GM12865 (cell line): Measurements from ENCODE around the gene HSD17B7.

Experiments
- DNase-seq: peaks from one replicate; pipeline ENCODE4 v3.0.0; 2010; ENCODE audit warnings: low read depth
- H3K4me3 ChIP-seq: 2 replicates; pipeline ENCODE4 v1.5.1; 2011; ENCODE audit warnings: mild to moderate bottlenecking, low read depth, low read length, control low read depth
- TF ChIP-seq, protein P1 (sequence below): IDR thresholded peaks from 2 replicates; pipeline ENCODE4 v1.5.1; 2011; ENCODE audit warnings: low read length, control low read depth, low read depth, inconsistent platforms; ENCODE audit not compliant: insufficient read depth; ENCODE audit errors: missing control alignments

The HSD17B7 gene

DNA sequence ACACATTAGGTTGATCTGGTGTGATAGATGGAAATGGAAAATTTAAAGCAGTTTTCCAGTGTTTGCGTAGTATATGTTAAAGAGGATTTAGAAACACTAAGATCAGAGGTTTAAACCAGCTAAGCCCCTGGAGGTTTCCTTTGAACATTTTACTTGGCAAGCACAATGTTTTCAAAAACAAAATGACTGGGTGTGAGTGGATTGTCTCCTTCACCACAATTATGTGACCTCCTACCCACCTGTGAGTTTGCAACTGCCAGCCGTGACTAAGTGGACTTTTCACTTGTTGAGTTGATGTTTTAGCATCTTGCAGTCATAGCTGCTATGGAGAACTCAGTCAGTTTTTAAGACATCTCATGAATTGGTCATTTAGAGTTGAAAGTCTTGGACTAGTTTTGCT is 65.8 kb downstream of the HSD17B7 start:
- DNase-seq: no peak
- no peak overlapping the region for H3K4me3 ChIP-seq
- TF ChIP-seq, protein P1, sequence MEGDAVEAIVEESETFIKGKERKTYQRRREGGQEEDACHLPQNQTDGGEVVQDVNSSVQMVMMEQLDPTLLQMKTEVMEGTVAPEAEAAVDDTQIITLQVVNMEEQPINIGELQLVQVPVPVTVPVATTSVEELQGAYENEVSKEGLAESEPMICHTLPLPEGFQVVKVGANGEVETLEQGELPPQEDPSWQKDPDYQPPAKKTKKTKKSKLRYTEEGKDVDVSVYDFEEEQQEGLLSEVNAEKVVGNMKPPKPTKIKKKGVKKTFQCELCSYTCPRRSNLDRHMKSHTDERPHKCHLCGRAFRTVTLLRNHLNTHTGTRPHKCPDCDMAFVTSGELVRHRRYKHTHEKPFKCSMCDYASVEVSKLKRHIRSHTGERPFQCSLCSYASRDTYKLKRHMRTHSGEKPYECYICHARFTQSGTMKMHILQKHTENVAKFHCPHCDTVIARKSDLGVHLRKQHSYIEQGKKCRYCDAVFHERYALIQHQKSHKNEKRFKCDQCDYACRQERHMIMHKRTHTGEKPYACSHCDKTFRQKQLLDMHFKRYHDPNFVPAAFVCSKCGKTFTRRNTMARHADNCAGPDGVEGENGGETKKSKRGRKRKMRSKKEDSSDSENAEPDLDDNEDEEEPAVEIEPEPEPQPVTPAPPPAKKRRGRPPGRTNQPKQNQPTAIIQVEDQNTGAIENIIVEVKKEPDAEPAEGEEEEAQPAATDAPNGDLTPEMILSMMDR: no peak

DNA sequence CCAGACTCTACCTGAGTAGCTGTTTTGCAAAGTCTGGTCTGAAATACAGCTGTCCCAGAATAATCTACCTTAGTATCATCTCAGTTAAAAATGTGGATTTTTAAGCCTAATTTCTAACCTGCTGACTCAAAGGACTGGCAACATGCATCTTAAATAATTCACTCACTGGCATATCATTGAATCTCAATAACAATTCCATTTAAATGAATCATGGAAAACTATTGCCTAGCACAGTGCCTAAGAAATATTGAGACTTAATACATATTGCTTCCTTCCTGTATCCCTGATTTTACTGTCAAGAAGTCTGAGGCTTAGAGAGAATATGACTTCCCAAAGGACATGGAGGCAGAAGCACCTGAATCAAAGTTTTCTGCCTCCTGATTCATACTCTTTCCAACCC is 67.3 kb downstream of the HSD17B7 start:
- H3K4me3 ChIP-seq: no peak overlapping the region
- TF ChIP-seq, protein P1: no peak
- no peak for DNase-seq

DNA sequence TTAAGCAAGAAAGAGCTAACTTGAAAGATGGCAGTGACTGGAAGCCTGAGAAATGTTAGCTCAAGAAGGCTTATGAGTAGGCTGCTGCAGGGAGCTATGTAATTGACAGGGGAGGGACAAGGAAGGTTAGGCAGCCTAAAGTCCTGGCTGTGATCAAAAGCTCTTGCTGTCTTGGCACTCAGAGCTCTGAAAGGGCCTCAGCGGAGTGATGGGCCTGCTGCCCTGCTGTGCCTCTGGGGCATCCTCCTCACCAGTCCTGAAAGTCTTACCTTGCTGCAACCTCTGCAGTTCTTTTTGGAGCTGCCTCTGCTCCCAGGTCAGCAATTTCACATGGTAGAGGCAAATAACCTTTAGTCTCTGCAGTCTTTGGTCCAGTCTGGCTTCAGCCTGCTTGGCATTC is 68.7 kb downstream of the HSD17B7 start:
- TF ChIP-seq, protein P1: no peak
- no peak for DNase-seq
- no peak overlapping the region for H3K4me3 ChIP-seq

DNA sequence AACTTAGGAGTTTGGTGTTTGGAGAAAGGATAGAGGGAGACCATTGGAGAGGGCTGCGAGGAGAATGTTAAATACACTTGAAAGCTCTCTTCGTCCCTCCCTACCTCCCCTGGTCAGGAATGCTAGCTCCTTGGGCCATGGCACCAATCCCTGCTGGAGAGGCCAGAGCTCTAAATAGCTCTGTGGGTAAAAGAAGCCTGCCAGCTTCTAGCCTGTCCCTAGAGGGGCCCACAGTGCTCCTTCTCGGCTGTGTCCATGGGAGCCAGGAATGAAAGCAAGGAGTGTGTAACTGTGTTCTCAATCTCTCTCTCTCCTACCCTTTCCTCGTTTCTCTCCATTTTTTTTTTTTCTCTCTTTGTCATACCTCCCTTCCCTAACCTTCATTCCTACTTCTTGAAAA is 70.6 kb downstream of the HSD17B7 start, which contains the start of gene CCDC190:
TSS of gene CCDC190 (minus strand) at position 75 of the 400 bp plus-strand sequence. CDS start 1,529 bp downstream, outside the sequence.
- TF ChIP-seq, protein P1: no peak
- DNase-seq: no peak
- H3K4me3 ChIP-seq: no peak within 1 kb of the TSS

DNA sequence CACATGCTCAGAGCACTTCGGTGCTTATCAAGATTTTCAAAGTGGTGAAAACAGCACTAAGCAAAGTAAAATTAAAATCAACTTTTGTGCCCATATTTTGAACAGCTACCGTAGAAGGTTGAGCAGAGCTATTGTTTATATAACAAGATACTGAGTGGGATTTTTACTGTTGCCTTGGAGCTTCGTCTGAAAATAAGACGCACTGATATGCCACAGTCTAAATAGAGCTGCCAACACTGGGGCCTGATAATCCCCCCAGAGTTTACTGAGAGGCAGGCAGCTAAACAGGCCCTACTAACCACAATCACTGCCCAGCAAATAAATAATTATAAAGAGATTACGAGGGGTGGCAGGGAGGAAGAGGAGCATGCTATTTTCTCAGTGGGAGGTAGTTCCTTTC is 71.1 kb downstream of the HSD17B7 start:
- TF ChIP-seq, protein P1: no peak
- H3K4me3 ChIP-seq: no peak overlapping the region
- no peak for DNase-seq
